ENCODE results near the gene PACSIN2. TPM values are rescaled to one million over a fixed set of nuclear protein-coding genes. Genes with fewer than 3 reads are reported as not detected.
A peak's percentile ranks its signal among the peaks of the same experiment; 100 is the strongest.

PACSIN2 gene
- total and polyA plus RNA-seq, 2 of the 13 experiments (the other 11 are each of a cell fraction or from before 2014, with no cell fraction given): 54.1 to 68.8 TPM

DNA sequence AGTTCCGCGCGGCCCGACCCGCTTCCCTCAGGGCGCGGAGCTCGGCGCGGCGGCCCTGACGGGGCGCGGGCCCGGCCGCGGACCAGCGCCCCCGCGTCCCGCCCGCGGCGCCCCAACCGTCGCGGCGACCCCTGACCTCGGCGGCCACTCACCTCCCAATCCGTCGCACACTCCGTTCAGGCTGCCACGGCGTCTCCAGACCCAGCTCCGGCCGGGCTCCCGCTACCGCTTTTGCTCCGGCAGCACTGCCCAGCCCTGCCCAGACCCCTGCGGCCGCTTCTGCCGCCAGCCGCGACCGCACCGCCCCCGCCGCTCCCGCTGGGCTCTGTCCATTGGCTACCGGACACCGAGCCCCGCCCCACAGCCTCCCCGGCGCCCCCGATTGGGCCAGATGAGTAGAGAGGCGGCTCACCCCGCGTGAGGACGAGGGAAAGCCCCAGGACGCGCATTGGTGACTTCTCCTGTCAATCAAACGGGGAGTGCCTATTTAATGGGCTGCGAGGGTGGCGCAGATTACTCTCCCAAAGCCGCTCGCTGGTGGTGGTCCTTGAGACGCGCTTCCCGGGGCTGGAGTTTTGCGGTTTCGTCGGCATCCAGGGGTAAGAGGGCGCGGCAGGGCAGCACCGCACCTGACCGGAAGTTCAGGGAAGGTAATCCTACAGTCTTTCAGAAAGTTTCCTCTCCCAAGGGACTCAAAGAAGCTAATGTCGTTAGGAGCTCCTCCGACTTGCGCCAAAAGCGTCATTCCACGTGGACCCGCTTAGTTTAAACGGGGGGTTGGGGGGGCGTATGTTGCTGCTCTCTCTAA lies at the start of gene PACSIN2 (continued):
- TF ChIP-seq, protein P1, sequence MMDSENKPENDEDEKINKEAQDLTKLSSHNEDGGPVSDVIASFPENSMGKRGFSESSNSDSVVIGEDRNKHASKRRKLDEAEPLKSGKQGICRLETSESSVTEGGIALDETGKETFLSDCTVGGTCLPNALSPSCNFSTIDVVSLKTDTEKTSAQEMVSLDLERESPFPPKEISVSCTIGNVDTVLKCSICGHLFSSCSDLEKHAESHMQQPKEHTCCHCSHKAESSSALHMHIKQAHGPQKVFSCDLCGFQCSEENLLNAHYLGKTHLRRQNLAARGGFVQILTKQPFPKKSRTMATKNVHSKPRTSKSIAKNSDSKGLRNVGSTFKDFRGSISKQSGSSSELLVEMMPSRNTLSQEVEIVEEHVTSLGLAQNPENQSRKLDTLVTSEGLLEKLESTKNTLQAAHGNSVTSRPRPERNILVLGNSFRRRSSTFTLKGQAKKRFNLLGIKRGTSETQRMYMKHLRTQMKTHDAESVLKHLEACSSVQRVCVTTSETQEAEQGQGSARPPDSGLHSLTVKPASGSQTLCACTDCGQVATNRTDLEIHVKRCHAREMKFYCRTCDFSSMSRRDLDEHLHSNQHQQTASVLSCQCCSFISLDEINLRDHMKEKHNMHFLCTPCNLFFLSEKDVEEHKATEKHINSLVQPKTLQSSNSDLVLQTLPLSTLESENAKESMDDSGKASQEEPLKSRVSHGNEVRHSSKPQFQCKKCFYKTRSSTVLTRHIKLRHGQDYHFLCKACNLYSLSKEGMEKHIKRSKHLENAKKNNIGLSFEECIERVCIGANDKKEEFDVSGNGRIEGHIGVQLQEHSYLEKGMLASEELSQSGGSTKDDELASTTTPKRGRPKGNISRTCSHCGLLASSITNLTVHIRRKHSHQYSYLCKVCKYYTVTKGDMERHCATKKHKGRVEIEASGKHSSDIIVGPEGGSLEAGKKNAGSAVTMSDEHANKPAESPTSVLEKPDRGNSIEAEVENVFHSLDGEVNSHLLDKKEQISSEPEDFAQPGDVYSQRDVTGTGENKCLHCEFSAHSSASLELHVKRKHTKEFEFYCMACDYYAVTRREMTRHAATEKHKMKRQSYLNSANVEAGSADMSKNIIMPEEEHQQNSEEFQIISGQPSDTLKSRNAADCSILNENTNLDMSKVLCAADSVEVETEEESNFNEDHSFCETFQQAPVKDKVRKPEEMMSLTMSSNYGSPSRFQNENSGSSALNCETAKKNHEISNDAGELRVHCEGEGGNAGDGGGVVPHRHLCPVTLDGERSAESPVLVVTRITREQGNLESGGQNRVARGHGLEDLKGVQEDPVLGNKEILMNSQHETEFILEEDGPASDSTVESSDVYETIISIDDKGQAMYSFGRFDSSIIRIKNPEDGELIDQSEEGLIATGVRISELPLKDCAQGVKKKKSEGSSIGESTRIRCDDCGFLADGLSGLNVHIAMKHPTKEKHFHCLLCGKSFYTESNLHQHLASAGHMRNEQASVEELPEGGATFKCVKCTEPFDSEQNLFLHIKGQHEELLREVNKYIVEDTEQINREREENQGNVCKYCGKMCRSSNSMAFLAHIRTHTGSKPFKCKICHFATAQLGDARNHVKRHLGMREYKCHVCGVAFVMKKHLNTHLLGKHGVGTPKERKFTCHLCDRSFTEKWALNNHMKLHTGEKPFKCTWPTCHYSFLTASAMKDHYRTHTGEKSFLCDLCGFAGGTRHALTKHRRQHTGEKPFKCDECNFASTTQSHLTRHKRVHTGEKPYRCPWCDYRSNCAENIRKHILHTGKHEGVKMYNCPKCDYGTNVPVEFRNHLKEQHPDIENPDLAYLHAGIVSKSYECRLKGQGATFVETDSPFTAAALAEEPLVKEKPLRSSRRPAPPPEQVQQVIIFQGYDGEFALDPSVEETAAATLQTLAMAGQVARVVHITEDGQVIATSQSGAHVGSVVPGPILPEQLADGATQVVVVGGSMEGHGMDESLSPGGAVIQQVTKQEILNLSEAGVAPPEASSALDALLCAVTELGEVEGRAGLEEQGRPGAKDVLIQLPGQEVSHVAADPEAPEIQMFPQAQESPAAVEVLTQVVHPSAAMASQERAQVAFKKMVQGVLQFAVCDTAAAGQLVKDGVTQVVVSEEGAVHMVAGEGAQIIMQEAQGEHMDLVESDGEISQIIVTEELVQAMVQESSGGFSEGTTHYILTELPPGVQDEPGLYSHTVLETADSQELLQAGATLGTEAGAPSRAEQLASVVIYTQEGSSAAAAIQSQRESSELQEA (CRISPR knock-in tag; IDR thresholded peaks at IDR 0.05; ENCODE audit: not compliant biosample characterization): peak; percentile 61
- no peak for TF ChIP-seq ZNF253 (CRISPR knock-in tag; IDR thresholded peaks at IDR 0.05; ENCODE audit: borderline replicate concordance)
- TF ChIP-seq SMAD1 (CRISPR knock-in tag; IDR thresholded peaks at IDR 0.05; ENCODE audit: borderline replicate concordance, low read depth): no peak
- TF ChIP-seq, protein P2, sequence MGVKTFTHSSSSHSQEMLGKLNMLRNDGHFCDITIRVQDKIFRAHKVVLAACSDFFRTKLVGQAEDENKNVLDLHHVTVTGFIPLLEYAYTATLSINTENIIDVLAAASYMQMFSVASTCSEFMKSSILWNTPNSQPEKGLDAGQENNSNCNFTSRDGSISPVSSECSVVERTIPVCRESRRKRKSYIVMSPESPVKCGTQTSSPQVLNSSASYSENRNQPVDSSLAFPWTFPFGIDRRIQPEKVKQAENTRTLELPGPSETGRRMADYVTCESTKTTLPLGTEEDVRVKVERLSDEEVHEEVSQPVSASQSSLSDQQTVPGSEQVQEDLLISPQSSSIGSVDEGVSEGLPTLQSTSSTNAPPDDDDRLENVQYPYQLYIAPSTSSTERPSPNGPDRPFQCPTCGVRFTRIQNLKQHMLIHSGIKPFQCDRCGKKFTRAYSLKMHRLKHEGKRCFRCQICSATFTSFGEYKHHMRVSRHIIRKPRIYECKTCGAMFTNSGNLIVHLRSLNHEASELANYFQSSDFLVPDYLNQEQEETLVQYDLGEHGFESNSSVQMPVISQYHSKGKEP (CRISPR knock-in tag; IDR thresholded peaks at IDR 0.05): no peak
- TF ChIP-seq ZNF17 (CRISPR knock-in tag; IDR thresholded peaks at IDR 0.05): no peak
- peak; percentile 53 for TF ChIP-seq HOXA3 (CRISPR knock-in tag; IDR thresholded peaks at IDR 0.05)
- TF ChIP-seq ZNF577 (CRISPR knock-in tag; IDR thresholded peaks at IDR 0.05; ENCODE audit: borderline replicate concordance, low read depth): no peak
- TF ChIP-seq, protein P3, sequence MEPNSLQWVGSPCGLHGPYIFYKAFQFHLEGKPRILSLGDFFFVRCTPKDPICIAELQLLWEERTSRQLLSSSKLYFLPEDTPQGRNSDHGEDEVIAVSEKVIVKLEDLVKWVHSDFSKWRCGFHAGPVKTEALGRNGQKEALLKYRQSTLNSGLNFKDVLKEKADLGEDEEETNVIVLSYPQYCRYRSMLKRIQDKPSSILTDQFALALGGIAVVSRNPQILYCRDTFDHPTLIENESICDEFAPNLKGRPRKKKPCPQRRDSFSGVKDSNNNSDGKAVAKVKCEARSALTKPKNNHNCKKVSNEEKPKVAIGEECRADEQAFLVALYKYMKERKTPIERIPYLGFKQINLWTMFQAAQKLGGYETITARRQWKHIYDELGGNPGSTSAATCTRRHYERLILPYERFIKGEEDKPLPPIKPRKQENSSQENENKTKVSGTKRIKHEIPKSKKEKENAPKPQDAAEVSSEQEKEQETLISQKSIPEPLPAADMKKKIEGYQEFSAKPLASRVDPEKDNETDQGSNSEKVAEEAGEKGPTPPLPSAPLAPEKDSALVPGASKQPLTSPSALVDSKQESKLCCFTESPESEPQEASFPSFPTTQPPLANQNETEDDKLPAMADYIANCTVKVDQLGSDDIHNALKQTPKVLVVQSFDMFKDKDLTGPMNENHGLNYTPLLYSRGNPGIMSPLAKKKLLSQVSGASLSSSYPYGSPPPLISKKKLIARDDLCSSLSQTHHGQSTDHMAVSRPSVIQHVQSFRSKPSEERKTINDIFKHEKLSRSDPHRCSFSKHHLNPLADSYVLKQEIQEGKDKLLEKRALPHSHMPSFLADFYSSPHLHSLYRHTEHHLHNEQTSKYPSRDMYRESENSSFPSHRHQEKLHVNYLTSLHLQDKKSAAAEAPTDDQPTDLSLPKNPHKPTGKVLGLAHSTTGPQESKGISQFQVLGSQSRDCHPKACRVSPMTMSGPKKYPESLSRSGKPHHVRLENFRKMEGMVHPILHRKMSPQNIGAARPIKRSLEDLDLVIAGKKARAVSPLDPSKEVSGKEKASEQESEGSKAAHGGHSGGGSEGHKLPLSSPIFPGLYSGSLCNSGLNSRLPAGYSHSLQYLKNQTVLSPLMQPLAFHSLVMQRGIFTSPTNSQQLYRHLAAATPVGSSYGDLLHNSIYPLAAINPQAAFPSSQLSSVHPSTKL (CRISPR knock-in tag; IDR thresholded peaks at IDR 0.05): peak; percentile 70
- TF ChIP-seq, protein P4, sequence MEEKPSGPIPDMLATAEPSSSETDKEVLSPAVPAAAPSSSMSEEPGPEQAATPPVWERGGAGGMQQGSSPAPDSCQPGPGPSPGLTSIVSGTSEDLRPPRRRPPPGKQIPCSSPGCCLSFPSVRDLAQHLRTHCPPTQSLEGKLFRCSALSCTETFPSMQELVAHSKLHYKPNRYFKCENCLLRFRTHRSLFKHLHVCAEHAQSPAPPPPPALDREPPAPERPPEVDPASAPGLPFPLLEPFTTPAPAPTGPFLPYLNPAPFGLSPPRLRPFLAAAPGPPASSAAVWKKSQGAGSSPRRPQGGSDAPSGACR (CRISPR knock-in tag; IDR thresholded peaks at IDR 0.05): peak; percentile 71; the same call in 1 of the 2 replicates
- TF ChIP-seq, protein P5, sequence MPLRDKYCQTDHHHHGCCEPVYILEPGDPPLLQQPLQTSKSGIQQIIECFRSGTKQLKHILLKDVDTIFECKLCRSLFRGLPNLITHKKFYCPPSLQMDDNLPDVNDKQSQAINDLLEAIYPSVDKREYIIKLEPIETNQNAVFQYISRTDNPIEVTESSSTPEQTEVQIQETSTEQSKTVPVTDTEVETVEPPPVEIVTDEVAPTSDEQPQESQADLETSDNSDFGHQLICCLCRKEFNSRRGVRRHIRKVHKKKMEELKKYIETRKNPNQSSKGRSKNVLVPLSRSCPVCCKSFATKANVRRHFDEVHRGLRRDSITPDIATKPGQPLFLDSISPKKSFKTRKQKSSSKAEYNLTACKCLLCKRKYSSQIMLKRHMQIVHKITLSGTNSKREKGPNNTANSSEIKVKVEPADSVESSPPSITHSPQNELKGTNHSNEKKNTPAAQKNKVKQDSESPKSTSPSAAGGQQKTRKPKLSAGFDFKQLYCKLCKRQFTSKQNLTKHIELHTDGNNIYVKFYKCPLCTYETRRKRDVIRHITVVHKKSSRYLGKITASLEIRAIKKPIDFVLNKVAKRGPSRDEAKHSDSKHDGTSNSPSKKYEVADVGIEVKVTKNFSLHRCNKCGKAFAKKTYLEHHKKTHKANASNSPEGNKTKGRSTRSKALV (CRISPR knock-in tag; IDR thresholded peaks at IDR 0.05): 0 out of 2 replicates have a peak, but pooled peaks have one; percentile 57
- no peak for TF ChIP-seq KDM1A (CRISPR knock-in tag; IDR thresholded peaks at IDR 0.05)
